Fibroblast of skin of left biceps (primary cell): Measurements from ENCODE around the gene VIM.
A peak's percentile ranks its signal among the peaks of the same experiment; 100 is the strongest.
"Not testable (repeated sequence)": the region's sequence is repeated elsewhere in the genome, so short reads cannot be mapped to it uniquely, and the experiment has no call there.

Experiments
- DNase-seq, 2 experiments: peaks; one replicate each; pipeline ENCODE4 v3.0.0-alpha.2; 2013; ENCODE audit warnings: low read depth in 2 of 2

The VIM gene

DNA sequence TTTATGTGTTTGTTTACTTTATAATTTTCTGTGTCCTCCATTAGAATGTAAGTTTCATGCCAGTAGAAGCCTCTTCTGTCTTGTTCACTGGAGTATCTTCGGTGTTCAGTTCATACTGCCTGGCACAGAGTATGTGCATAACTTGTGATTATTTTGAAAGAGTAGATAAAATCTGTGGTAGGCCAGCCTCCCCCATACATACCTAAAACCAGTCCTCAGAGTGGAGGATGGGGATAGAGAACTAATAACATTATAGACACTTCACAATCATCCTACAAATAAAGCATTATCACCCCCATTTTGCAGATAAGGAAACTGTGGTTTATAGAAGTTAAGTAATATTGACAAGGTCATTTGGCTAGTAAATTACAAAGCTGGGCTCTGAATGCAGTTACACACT lies 28.0 kb downstream of the VIM start:
- DNase-seq: no peak

DNA sequence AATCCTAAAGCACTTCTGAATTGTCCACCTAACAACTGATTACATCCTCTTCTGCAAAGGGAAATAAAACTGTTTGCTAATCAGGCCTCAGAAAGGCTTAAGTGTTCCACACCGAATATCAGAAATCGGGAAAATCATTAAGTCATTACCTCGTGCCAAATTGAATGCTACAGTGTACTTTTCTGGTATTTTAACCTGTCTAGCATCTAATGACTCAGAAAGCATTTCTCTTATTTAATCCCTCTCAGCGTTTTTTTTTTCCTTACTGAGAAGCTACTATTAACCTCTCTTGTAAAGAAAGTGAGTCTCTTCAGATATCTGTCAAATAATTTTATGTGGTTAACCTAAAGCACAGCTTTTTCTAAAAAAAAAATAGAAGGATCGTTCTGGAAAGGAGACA lies 28.6 kb downstream of the VIM start:
- DNase-seq: no peak

DNA sequence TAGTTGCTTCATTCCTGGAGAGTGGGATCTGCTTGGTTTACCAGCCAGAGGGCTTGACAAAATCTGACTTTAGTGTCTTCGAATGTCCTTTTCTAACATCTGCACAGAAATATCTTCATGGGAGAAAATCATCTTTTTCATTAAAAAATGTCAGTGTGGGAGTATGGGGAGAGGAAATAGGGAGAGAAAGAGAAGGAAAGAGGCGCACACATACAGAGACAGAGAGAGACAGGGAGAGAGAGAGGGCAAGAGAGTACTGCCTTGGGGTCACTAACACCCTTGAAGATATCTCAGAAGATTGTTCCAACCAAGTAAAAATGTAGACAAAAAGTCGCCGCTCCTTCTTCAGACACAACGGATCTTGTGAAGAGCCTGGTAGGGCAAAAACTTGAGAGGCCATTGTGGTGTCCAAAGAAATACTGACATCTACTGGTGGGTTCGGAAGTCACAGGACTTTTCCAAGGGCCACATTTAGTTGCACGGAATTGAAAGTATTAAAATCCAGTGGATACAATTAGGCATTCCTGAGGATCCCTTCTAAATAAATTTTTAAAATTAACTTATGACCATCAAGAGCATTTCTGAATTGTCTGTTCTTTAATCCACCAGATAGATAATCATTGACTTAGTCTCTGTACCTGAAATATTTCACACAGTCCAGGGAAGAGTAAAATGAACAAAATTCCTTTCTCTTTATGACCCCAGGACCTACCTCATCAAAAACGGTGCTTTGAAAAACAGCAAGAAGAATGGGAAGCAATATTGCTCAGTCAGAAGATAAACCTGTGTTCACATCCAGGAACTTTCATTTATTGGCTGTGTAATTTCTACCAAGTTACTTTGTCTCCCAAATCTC lies 29.7 kb downstream of the VIM start:
- DNase-seq: peak; percentile 50 to 51

DNA sequence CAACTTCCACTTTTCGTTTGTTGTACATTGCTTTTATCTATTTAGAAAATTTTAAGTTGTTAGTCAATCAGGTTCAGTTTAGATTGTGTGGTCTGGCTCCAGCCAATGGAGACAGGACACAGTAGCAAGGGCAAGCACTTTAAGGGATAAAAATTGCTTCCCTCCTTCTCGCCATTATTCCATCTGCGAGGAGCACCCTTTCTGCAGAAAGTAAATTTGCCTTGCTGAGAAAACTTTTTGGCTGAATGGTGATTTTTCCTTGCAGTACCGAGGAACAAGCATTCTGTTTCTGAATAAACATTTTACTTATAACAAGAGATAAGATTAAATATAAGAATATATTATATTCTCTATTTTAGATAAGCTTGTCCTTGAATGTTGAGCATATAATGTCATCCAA lies 34.5 kb downstream of the VIM start:
- DNase-seq: no peak

DNA sequence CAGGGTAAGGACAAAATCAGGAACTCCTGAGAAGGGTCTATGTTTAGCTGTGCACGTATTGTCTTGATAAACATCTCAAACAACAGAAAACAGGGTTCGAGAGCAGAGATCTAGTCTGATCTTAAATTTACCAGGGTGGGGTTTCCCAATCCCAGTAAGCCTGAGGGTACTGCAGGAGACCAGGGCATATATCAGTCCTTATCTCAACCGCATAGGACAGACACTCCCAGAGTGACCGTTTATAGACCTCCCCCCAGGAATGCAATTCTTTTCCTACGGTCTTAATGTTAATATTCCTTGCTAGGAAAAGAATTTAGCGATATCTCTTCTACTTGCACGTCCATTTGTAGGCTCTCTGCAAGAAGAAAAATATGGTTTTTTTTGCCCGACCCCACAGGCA lies 35.5 kb downstream of the VIM start:
- DNase-seq: no peak

DNA sequence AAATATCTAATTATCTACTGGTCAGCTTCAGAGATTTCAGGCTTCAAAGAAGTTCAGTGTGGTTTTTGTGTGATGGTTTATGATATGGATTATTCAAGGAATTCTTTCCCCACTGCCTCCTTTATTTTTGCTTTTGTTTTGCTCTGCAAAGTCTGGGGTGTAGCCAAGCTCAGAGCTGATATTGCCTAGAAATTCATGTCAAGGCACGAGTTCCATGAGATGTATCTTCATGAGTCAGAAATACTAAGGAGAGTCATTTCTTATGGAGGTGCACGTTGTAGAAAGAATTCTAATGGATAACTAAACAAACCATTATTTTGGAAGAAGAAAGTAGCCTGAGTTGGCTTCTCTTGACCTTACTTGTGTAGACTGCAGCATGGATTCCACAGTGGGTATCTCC lies 37.4 kb downstream of the VIM start:
- no peak for DNase-seq

DNA sequence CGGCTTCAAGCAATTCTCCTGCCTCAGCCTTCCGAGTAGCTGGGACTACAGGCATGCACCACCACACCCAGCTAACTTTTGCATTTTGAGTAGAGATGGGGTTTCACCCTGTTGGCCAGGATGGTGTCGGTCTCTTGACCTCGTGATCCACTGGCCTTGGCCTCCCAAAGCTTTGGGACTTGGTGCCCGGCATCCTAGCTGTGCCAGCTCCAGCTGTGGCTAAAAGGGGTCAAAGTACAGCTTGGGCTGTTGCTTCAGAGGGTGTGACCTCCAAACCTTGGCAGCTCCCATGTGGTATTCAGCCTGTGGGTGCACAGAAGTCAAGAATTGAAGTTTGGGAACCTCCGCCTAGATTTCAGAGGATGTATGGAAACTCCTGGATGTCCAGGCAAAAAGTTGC lies 38.5 kb downstream of the VIM start:
- not testable (repeated sequence) for DNase-seq

DNA sequence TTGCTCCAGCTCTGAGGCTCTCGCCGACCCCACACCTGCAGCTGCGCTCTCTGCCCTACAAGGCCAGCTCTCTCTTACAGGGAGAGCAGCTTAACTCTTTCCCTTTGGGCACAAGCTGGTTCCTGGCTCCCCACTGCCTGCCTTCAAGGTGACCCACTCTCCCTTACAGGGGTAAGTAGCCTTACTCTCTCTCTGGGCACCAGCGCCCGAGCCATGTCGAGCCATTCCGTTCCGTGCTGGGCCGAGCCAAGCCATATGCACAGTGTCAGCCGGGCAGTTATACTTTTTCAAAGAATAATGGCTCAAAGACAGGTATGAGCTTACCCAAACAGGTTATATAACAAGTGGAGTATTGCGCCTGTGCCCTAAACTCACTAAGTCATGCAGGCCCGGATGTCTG lies 44.6 kb downstream of the VIM start:
- no peak for DNase-seq

DNA sequence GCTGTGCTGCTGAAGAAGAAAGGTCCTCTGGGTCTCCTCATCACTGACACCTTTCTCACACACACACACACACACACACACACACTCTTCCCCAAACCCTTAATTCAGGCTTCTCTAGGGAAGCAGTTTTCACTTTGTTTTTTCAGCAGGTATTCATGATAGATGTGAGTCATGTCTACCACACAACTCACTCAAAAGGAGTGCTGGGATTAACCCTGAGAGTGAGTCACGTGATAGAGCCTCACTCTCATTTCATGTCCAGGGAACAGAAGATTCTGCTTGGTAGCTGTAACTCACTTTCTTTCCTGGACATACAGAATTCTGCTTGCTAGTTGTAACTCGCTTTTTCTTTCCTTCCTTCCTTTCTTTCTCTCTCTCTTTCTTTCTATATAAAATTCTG lies 45.4 kb downstream of the VIM start:
- peak; percentile 34 to 43 for DNase-seq

DNA sequence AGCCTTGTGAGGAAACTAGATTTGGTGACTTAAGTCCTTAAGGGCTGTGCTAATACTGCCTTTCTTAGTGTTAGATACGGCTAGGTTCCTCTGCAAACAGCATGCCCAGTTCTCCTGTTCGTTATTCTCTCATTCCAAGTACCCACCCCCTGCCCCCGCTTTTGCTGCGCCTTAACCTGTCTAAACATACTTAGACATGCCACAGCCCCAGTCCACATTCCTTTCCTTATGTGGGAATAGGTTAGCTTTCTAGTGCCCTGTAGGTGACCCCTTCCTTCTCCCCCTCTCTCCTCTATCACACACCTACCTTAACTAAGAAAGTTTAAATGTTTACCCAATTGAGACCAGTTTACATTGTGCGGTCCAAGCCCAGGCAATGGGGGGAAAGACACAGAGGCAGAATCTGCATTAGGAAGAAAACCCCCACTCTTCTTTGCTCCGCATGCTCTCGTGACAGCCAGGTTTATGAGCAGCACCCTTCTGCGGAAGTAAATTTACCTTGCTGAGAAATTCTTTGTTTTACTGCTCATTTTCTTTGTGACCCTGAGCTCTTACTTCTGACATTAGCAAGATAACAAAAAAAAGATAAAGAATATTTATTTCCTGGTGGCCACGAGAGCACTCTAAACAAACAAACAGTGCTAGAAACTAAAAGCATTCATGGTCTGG lies 48.8 kb downstream of the VIM start:
- DNase-seq: no peak

DNA sequence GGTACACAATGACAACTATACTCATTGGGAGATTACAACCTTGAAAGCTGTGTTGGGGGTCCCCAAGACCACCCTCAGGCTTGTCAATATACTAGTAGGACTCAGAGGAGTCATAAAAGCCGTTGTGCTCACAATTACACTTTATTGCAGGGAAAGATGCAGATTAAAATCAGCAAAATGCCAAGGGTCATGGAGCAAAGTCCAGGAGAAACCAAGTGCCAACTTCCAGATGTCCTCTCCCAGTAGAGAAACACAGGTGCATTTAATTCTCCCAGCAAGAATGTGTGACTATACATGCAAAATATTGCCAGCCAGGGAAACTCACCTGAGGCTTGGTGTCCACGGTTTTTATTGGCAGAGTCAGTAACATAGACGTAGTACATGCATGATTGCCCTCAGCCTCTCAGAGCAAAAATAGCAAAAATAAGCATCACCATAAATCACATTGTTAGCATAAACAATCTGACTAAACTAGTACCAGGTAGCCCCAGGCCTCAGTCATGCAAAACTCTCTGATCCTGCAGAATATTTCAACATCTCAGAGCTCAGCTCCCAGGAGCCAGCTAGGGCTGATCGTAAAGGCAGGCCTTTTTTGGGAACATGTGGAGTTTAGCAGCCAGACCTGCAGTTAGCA lies 50.7 kb downstream of the VIM start:
- no peak for DNase-seq

DNA sequence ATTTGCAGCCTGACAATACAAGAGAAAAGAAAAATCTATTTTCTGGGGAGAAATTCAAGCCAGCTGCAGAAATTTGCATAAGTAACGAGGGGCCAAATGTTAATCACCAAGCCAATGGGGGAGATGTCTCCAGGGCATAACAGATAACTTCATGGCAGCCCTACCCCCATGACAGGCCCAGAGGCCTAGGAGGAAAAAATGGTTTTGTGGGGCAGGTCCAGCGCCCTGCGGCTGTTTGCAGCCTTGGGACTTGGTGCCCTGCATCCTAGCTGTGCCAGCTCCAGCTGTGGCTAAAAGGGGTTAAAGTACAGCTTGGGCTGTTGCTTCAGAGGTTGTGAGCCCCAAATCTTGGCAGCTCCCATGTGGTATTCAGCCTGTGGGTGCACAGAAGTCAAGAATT lies 54.3 kb downstream of the VIM start:
- no peak for DNase-seq

DNA sequence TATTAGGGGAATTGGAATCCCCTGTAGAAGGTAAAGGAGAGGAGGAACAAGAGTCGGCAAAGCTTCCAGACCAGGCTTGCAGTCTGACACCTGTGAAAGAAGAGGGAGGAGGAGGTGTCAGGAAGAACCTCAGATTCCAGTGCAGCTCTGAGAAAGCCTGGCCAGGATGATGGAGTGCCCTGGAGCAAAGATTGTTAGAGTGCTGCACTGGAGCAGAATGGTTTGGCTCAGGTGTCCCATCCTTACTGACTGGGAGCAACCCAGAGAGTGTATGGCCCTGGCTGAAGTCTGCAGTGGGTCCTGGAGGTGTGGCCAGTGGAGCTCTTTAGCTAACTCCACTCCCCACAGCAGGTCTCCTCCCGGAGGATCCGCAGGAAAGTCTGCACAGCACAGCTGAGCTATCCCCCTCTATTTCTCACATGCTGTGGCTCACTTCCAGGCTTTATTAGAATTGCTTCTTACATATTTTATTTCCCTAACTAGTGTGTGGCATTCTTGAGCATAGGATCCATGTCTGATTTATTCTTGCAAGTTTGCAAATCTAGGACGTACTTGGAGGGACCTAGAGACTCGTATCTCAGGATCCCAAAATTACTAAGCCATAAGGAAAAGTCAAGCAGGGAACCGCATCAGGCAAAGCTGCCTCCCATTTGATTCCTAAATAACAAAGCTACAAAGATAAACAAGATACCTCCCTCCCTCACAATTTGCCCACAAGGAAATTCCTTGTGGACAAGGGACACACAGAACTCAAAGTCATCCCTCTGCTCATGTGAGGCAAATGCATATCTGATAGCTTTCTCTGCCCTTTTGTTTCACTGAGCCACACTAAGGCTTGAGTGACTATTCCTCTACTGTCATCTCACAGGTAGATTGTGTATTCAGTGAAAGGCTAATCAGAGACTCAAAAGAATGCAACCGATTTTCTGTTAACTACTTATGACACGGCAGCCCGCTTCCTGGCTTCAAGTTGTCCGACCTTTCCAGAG lies 58.8 kb downstream of the VIM start:
- DNase-seq: no peak
